ENCODE data around the gene MFNG. TPM values are rescaled to one million over a fixed set of nuclear protein-coding genes. Genes with fewer than 3 reads are reported as not detected.
"Not testable (repeated sequence)": the region's sequence is repeated elsewhere in the genome, so short reads cannot be mapped to it uniquely, and the experiment has no call there.

MFNG gene
- total RNA-seq, 3 donors from 2014 or later (not counting 1 experiment from before 2014, with no cell fraction given), result 75.3 to 111 (median 110) TPM

- no peak overlapping the region for H3K27ac Mint-ChIP-seq
- H3K27me3 ChIP-seq (ENCODE audit: control insufficient read depth, insufficient read depth, low read length), result no peaks in the 10 kb centered on the region
- no peak overlapping the region for H3K27ac ChIP-seq (ENCODE audit: low read length)
- H3K4me1 Mint-ChIP-seq, result peaks cover 5 to 8% of the 10 kb centered on the region in 2 donors
- H3K27me3 Mint-ChIP-seq (ENCODE audit: low read depth in 2 of 2), result peaks cover 18 to 22% of the 10 kb centered on the region in 2 donors
- 9% methylated on average over 9 of the region's 9 CpGs for WGBS (ENCODE audit: insufficient coverage)
- peaks cover 10% of the 10 kb centered on the region for H3K4me1 ChIP-seq (ENCODE audit: control insufficient read depth, insufficient read depth, low read length)
- no peaks in the 10 kb centered on the region for H3K9me3 ChIP-seq (ENCODE audit: control insufficient read depth, insufficient read depth, low read length)
- no peaks in the 10 kb centered on the region for H3K9me3 Mint-ChIP-seq
- no peak for TF ChIP-seq CTCF (IDR thresholded peaks at IDR 0.05)
- no peak for ATAC-seq
- no peak overlapping the region for H3K4me3 ChIP-seq (ENCODE audit: low read length)
- H3K36me3 Mint-ChIP-seq, result no peaks in the 10 kb centered on the region
- H3K4me3 Mint-ChIP-seq, result no peak overlapping the region
- DNase-seq, result no peak
- no peaks in the 10 kb centered on the region for H3K36me3 ChIP-seq (ENCODE audit: control insufficient read depth, insufficient read depth, low read length)
- intact Hi-C loops (cut with micrococcal nuclease), result no loop called here
These were observed 47.8 kb upstream of the MFNG start for GRCh38 chr22:37533995-37534394.

- Mint-ChIP-seq H3K27me3 (ENCODE audit: low read depth in 2 of 2) (peaks cover 18 to 21% of the 10 kb centered on the region in 2 donors), H3K36me3 (no peaks in the 10 kb centered on the region), H3K27ac (no peak overlapping the region), H3K4me1 (no peaks in the 10 kb centered on the region), H3K9me3 (no peaks in the 10 kb centered on the region), H3K4me3 (no peak overlapping the region)
- 60% methylated on average over 2 of the region's 2 CpGs for WGBS (ENCODE audit: insufficient coverage)
- intact Hi-C loops (cut with micrococcal nuclease), result no loop called here
- Histone ChIP-seq H3K4me3 (ENCODE audit: low read length) (no peak overlapping the region), H3K27ac (ENCODE audit: low read length) (no peak overlapping the region), H3K27me3 (ENCODE audit: control insufficient read depth, insufficient read depth, low read length) (no peaks in the 10 kb centered on the region), H3K4me1 (ENCODE audit: control insufficient read depth, insufficient read depth, low read length) (no peaks in the 10 kb centered on the region), H3K9me3 (ENCODE audit: control insufficient read depth, insufficient read depth, low read length) (no peaks in the 10 kb centered on the region), H3K36me3 (ENCODE audit: control insufficient read depth, insufficient read depth, low read length) (no peaks in the 10 kb centered on the region)
- TF ChIP-seq CTCF (IDR thresholded peaks at IDR 0.05), result no peak
- ATAC-seq (no peak), DNase-seq (peak in 1 of 2 donors; percentile 20)
These were observed 43.6 kb upstream of the MFNG start for GRCh38 chr22:37529652-37530345.

GRCh38 chr22:37527952-37528351, 41.8 kb upstream of the MFNG start:
- H3K9me3 Mint-ChIP-seq; H3K4me3 Mint-ChIP-seq; H3K9me3 ChIP-seq (ENCODE audit: control insufficient read depth, insufficient read depth, low read length); H3K4me1 Mint-ChIP-seq; H3K27ac ChIP-seq (ENCODE audit: low read length); intact Hi-C loops (cut with micrococcal nuclease); H3K4me1 ChIP-seq (ENCODE audit: control insufficient read depth, insufficient read depth, low read length); H3K36me3 ChIP-seq (ENCODE audit: control insufficient read depth, insufficient read depth, low read length); H3K4me3 ChIP-seq (ENCODE audit: low read length); H3K27me3 ChIP-seq (ENCODE audit: control insufficient read depth, insufficient read depth, low read length); ATAC-seq; H3K36me3 Mint-ChIP-seq; DNase-seq; H3K27ac Mint-ChIP-seq: not testable (repeated sequence)
- WGBS (ENCODE audit: insufficient coverage), result 87% methylated on average over 8 of the region's 9 CpGs
- H3K27me3 Mint-ChIP-seq (ENCODE audit: low read depth in 2 of 2), result peaks cover 13 to 14% of the 10 kb centered on the region in 2 donors

- H3K9me3 Mint-ChIP-seq; H3K4me1 Mint-ChIP-seq; H3K4me1 ChIP-seq (ENCODE audit: control insufficient read depth, insufficient read depth, low read length); DNase-seq; H3K4me3 Mint-ChIP-seq; H3K27me3 ChIP-seq (ENCODE audit: control insufficient read depth, insufficient read depth, low read length); H3K9me3 ChIP-seq (ENCODE audit: control insufficient read depth, insufficient read depth, low read length); H3K4me3 ChIP-seq (ENCODE audit: low read length); H3K36me3 ChIP-seq (ENCODE audit: control insufficient read depth, insufficient read depth, low read length); intact Hi-C loops (cut with micrococcal nuclease); H3K27ac ChIP-seq (ENCODE audit: low read length); H3K36me3 Mint-ChIP-seq; H3K27ac Mint-ChIP-seq; ATAC-seq: not testable (repeated sequence)
- 86% methylated on average over 8 of the region's 9 CpGs for WGBS (ENCODE audit: insufficient coverage)
- peaks cover 17 to 20% of the 10 kb centered on the region in 2 donors for H3K27me3 Mint-ChIP-seq (ENCODE audit: low read depth in 2 of 2)
These were observed 41.0 kb upstream of the MFNG start for GRCh38 chr22:37527081-37527752.
